Transverse colon (tissue), 4 donors: ENCODE results near the gene NOL11. TPM values are rescaled to one million over a fixed set of nuclear protein-coding genes. Genes with fewer than 3 reads are reported as not detected.

Source experiments
- DNase-seq: peaks from one replicate; pipeline ENCODE4 v3.0.0-alpha.2; 2019
- H3K27ac ChIP-seq, 4 donors: fragments of 200-600 bp; sonication (generic); 2 replicates each; pipeline ENCODE4 v1.5.1; 2016 to 2018; ENCODE audit warnings: inconsistent platforms in 4 of 4
- H3K27me3 ChIP-seq: fragments of 200-600 bp; sonication (generic); 2 replicates; pipeline ENCODE4 v1.5.1; 2017; ENCODE audit warnings: inconsistent platforms
- H3K36me3 ChIP-seq, 4 donors: fragments of 200-600 bp; sonication (generic); 2 replicates each; pipeline ENCODE4 v1.5.1; 2017 to 2019; ENCODE audit warnings: inconsistent platforms in 4 of 4
- H3K4me1 ChIP-seq, 4 donors: fragments of 200-600 bp; sonication (generic); 2 replicates each; pipeline ENCODE4 v1.5.1; 2017 to 2020; ENCODE audit warnings: inconsistent platforms in 4 of 4
- H3K4me3 ChIP-seq, 4 donors: fragments of 200-600 bp; sonication (generic); 1 replicate in 1 of 4; 2 replicates in 3 of 4; pipeline versions ENCODE4 v1.5.1 to v1.6.1; 2017 to 2019; ENCODE audit warnings: inconsistent platforms in 4 of 4
- H3K9me3 ChIP-seq, 2 donors: fragments of 200-600 bp; sonication (generic); 2 replicates each; pipeline ENCODE4 v1.5.1; 2017 to 2019; ENCODE audit warnings: inconsistent platforms in 2 of 2
- EP300 ChIP-seq: sonication (generic); formaldehyde crosslinking; IDR thresholded peaks from one replicate; pipeline ENCODE4 v1.6.1; 2017; ENCODE audit warnings: antibody characterized with exemption, low read depth
- POLR2A ChIP-seq: fragments of 450-650 bp; IDR thresholded peaks from one replicate; pipeline ENCODE4 v1.6.1; 2016; ENCODE audit warnings: antibody characterized with exemption, mild to moderate bottlenecking, moderate library complexity
- POLR2AphosphoS5 ChIP-seq, 3 donors: sonication (generic); formaldehyde crosslinking; IDR thresholded peaks; one replicate each; pipeline ENCODE4 v1.6.1; 2016; ENCODE audit warnings: antibody characterized with exemption in 3 of 3
- WGBS, 2 donors: methylation state at CpG; one replicate each; pipeline ENCODE4 v1.1.5; 2018; ENCODE audit warnings: low coverage in 1 of 2; 5-methylcytosine and 5-hydroxymethylcytosine counted together
- in situ Hi-C, 4 donors: fragments of 200-750 bp; cut with MboI; loops; one replicate each; pipeline versions ENCODE4 v1.15.0 to v1.15.1; 2017; ENCODE audit warnings: low sequenced_read_pairs in 3 of 4, low pct_ligation_motif_present in 1 of 4, low pct_unique_long_range_greater_than_20kb in 1 of 4
- intact Hi-C: fragments of 100-400 bp; cut with DNase I; formaldehyde crosslinking; loops from one replicate; pipeline ENCODE4 v1.15.1; 2023; ENCODE audit warnings: low total_unique reads
- total RNA-seq, 4 donors: library from RNA; depleted of rRNA; stranded (reverse); fragments of >200 nt; gene quantifications; one replicate each; pipeline ENCODE4 v1.1.0, GENCODE V29; 2016
- TF ChIP-seq, protein P1 (sequence below), 5 experiments: fragments of 200-600 bp in 3 of 5; fragments of 450-650 bp in 2 of 5; sonication (generic) in 3 of 5; IDR thresholded peaks; 1 replicate in 2 of 5; 2 replicates in 3 of 5; pipeline ENCODE4 v1.5.1; 2016 to 2017; ENCODE audit warnings: antibody characterized with exemption in 5 of 5, inconsistent platforms in 3 of 5, mild to moderate bottlenecking in 2 of 5, moderate library complexity in 1 of 5

Gene NOL11
- total RNA-seq, 4 donors from 2014 or later, result 7.1 to 44.0 (median 27.1) TPM

DNA sequence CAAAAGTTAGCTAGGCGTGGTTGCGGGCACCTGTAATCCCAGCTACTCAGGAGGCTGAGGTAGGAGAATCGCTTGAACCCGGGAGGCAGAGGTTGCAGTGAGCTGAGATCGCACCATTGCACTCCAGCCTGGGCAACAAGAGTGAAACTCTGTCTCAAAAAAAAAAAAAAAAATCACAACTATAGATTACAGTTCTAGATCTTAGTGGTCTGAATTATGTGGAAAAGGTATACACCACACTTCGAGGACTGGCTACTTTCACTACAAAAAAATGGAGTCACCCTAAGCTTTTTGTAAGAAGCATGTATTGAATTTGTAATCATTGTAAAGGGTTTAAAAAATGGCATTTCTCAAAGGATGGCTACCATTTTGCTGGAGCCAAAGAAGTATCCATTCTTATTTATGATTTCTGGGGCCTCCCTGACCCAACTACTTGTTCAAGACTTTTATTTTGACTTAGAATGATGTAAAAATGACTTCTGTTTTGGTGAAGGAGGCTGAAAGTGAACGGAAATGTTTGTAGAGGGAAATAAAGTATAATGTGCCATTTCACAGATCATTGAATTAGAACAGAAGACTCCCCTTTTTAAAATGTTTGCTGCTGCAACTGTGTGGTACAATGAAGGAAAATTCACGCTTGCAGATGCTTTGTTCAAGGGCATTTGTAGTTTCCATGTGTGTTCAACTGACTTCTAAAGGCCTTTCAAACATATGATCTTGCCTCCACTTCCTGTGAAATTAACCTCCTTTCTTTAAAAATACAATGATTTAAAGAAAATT is 37.1 kb upstream of the NOL11 start:
- no peak for TF ChIP-seq POLR2AphosphoS5 (IDR thresholded peaks at IDR 0.05)
- TF ChIP-seq POLR2A, result no peak
- TF ChIP-seq EP300, result no peak
- TF ChIP-seq, protein P1, sequence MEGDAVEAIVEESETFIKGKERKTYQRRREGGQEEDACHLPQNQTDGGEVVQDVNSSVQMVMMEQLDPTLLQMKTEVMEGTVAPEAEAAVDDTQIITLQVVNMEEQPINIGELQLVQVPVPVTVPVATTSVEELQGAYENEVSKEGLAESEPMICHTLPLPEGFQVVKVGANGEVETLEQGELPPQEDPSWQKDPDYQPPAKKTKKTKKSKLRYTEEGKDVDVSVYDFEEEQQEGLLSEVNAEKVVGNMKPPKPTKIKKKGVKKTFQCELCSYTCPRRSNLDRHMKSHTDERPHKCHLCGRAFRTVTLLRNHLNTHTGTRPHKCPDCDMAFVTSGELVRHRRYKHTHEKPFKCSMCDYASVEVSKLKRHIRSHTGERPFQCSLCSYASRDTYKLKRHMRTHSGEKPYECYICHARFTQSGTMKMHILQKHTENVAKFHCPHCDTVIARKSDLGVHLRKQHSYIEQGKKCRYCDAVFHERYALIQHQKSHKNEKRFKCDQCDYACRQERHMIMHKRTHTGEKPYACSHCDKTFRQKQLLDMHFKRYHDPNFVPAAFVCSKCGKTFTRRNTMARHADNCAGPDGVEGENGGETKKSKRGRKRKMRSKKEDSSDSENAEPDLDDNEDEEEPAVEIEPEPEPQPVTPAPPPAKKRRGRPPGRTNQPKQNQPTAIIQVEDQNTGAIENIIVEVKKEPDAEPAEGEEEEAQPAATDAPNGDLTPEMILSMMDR (IDR thresholded peaks at IDR 0.05), result no peak
- DNase-seq, result no peak
- Histone ChIP-seq H3K9me3 (no peaks in the 10 kb centered on the region), H3K36me3 (no peaks in the 10 kb centered on the region), H3K4me3 (no peak overlapping the region), H3K27me3 (no peaks in the 10 kb centered on the region), H3K27ac (no peak overlapping the region), H3K4me1 (no peaks in the 10 kb centered on the region)
- WGBS, 2 donors, result 96 to 100% methylated on average over 2 to 8 of the region's 8 CpGs
- in situ Hi-C loops, result loop anchor here in 2 of 4 donors (10.0 to 25.0 kb wide), 3 partner anchors 193 to 296 kb away; partner anchors contain the start of gene PITPNC1 (in 1 of the 2)
- intact Hi-C loops, result no loop called here

DNA sequence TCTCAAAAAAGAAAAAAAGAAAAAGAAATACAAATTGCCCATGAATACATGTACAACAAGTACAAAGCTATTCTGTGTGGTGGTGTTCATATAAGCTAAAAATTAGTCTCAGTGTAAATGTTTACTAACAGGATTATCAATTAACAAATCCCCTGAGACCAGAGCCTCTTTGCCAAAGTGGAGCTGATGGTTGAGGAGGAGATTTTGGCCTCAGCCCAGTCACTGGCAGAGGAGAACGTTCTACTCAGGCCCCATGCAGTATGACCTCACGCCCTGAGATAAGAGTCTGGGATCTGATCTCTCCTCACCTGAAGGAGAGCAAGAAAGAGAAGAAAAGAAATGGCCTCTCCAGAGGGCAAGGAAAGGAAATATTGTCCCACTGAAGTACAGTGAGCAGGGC is 35.5 kb upstream of the NOL11 start:
- in situ Hi-C loops, result loop anchor here in 2 of 4 donors (10.0 to 25.0 kb wide), 3 partner anchors 195 to 297 kb away; partner anchors contain the start of gene PITPNC1 (in 1 of the 2)
- no peak overlapping the region for H3K27ac ChIP-seq
- WGBS, 2 donors, result 57 to 100% methylated on average over 1 to 2 of the region's 2 CpGs

DNA sequence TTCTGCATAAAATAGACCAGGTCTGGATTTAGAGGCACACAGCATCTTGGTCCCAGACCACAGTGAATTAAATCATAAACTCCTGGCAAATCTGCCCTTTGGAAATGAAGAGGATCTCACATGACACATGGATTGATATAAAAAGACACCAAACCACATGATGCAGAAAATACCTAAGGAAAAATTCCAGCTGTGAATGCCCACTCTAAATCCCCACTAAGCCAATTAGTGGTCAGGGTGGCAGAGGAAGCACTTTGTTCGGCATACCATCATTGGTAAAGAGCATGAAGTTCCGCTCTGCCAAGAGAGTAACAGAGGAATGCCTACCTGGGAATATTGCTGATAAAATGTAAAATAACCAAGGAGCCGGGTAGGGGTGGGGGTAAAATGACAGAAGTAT is 32.4 kb upstream of the NOL11 start:
- Histone ChIP-seq H3K4me3 (no peak overlapping the region), H3K9me3 (no peaks in the 10 kb centered on the region), H3K27ac (no peak overlapping the region), H3K27me3 (no peaks in the 10 kb centered on the region), H3K4me1 (no peaks in the 10 kb centered on the region), H3K36me3 (no peaks in the 10 kb centered on the region)
- TF ChIP-seq, protein P1 (IDR thresholded peaks at IDR 0.05), result no peak
- TF ChIP-seq POLR2AphosphoS5 (IDR thresholded peaks at IDR 0.05) (no peak), EP300 (no peak), POLR2A (no peak)
- WGBS, 2 donors, result 94 to 100% methylated on average over 3 of the region's 3 CpGs
- no peak for DNase-seq
- in situ Hi-C loops (loop anchor here (5.0 to 25.0 kb wide), 4 partner anchors 198 to 313 kb away; partner anchors contain the start of gene PITPNC1 (in 1 of the 4)), intact Hi-C loops (no loop called here)

More for the DNA sequence above, 35.5 kb upstream of the NOL11 start:
- Histone ChIP-seq H3K4me3 (no peak overlapping the region), H3K27me3 (no peaks in the 10 kb centered on the region), H3K4me1 (no peaks in the 10 kb centered on the region), H3K36me3 (no peaks in the 10 kb centered on the region), H3K9me3 (no peaks in the 10 kb centered on the region)
- TF ChIP-seq POLR2A (no peak), POLR2AphosphoS5 (IDR thresholded peaks at IDR 0.05) (no peak), EP300 (no peak)
- TF ChIP-seq, protein P1 (IDR thresholded peaks at IDR 0.05), result no peak
- DNase-seq, result no peak
- intact Hi-C loops, result no loop called here

DNA sequence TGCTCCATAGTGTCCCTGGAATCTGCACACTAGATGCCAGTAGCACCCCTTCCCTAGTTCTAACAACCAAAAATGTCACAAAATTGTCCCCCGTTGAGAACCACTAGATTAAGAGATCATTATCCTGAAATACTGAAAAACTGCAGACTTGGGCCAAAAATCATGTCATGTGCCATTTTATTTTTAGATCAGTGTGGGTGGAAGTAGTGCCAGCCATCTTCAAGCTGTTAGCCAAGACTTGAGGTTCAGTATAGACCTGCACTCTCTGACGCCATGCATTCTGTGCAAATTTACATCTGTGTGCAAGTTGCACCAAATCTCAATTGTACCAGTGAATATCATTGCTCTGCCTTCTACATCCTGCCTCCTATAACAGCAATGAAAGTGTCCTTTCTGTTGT is 31.5 kb upstream of the NOL11 start:
- H3K4me3 ChIP-seq, result no peak overlapping the region
- WGBS, 2 donors, result 90 to 100% methylated on average over 1 to 2 of the region's 2 CpGs
- no peak for TF ChIP-seq POLR2AphosphoS5 (IDR thresholded peaks at IDR 0.05)
- no peak for TF ChIP-seq EP300
- no peak for TF ChIP-seq POLR2A
- TF ChIP-seq, protein P1 (IDR thresholded peaks at IDR 0.05), result no peak
- intact Hi-C loops, result no loop called here
- no peaks in the 10 kb centered on the region for H3K4me1 ChIP-seq
- no peaks in the 10 kb centered on the region for H3K36me3 ChIP-seq
- H3K27me3 ChIP-seq, result no peaks in the 10 kb centered on the region
- in situ Hi-C loops, result loop anchor here (5.0 to 25.0 kb wide), 4 partner anchors 199 to 314 kb away; partner anchors contain the start of gene PITPNC1 (in 1 of the 4)
- no peak overlapping the region for H3K27ac ChIP-seq
- DNase-seq, result no peak
- H3K9me3 ChIP-seq, result no peaks in the 10 kb centered on the region
